ENCODE measurements around the gene CAPZA2.

DNA sequence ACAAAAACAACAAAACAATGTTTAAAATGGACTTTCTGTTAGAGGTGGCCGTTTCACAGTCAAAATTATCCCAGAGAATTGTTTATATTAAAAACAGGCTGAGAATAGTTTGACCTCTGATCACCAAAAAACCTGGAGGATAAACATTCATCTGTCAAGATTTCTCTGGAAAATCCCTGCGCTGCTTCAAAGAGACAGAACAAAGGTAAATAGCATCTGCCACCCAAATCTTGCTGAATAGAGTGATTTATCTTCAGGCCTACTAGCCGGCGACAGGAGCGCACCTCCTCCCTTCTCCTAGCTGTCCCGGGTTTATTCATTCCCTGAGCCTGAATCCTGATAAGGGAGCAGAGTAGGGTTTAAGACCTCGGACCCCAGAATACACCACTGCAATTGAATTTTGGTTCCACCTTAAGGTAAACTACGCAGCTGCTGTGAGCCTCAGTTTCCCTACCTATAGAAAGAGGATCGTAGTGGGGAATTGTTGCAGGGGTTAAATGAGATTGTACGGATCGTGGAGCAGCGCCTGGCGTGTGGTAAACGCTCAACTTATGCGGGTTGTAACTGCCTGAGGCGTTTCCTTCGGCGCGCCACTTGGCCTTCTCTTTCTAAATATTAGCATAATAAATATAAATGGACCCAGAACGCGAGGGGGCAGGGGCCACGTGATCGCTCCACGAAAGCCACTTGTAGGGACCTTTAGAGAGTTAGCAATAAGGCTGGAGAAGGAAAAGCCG is 90.4 kb downstream of the CAPZA2 start:
- TF ChIP-seq CTCF (conservative IDR thresholded peaks at IDR 0.05 in 1 of 2, IDR thresholded peaks at IDR 0.05 in 1 of 2; ENCODE audit: extremely low read depth in 1 of 2, insufficient read depth in 1 of 2, low read depth in 1 of 2, low read length in 2 of 2) (no peak), EZH2 (IDR thresholded peaks at IDR 0.05; ENCODE audit: borderline replicate concordance, low read length) (no peak)
